K562 (cell line): ENCODE data around the gene FGFRL1. TPM values are rescaled to one million over a fixed set of nuclear protein-coding genes. Genes with fewer than 3 reads are reported as not detected.

Experiments
- ATAC-seq: fragments of 200-7000 bp; cut with Tn5 transposase; 3 replicates; pipeline ENCODE4 v1.9.1; 2020; ENCODE audit warnings: moderate library complexity
- BruUV-seq: library from RNA; stranded (reverse); fragments of 400-500 nt; replicated peaks from 2 replicates; lab custom pipeline; 2021; lab: Mats Ljungman, UMichigan
- CTCF ChIA-PET: fragments of 300-600 bp; formaldehyde crosslinking; extraction: SDS; loops from one replicate; lab custom pipeline; 2021; ENCODE audit warnings: low intra/inter-chr PET ratio; lab: Yijun Ruan, JAX
- POLR2A ChIA-PET: fragments of 300-600, 350-650 bp; sonication (Branson Sonifier 250); formaldehyde crosslinking; extraction: SDS; loops from one replicate; lab custom pipeline; 2021; ENCODE audit warnings: antibody characterized with exemption, inconsistent platforms; lab: Yijun Ruan, JAX
- DNase-seq, 4 experiments: peaks; one replicate each; pipeline versions ENCODE4 v3.0.0 to v3.0.0-alpha.2; 2011 to 2018; ENCODE audit warnings: low spot score in 3 of 4, mixed read lengths in 3 of 4; ENCODE audit errors: extremely low read depth in 1 of 4
- FAIRE-seq: peaks from 2 replicates; lab custom pipeline; 2011; peaks lifted over from hg19 to GRCh38; lab: Jason Lieb, UNC
- H2AFZ ChIP-seq: 2 replicates; pipeline ENCODE4 v1.6.0; 2011; ENCODE audit warnings: low read depth, low read length, control low read depth, inconsistent platforms
- H3K27ac ChIP-seq: fragments of 200-600 bp; 3 replicates; pipeline ENCODE4 v1.8.0; 2011; ENCODE audit warnings: low read depth, mild to moderate bottlenecking, control low read depth, inconsistent platforms, low read length, moderate library complexity, mixed read lengths; ENCODE audit errors: extremely low read depth
- H3K27me3 ChIP-seq, 2 experiments: fragments of 300-600 bp in 1 of 2; 2 replicates in 1 of 2; 3 replicates in 1 of 2; pipeline versions ENCODE4 v1.6.0 to v1.8.0; 2011; ENCODE audit warnings: inconsistent platforms in 2 of 2, low read length in 2 of 2, mild to moderate bottlenecking in 1 of 2, mixed read lengths in 1 of 2, moderate library complexity in 1 of 2; ENCODE audit not compliant: control insufficient read depth in 2 of 2, insufficient read depth in 2 of 2
- H3K36me3 ChIP-seq: fragments of 300-600 bp; 3 replicates; pipeline ENCODE4 v1.8.0; 2011; ENCODE audit warnings: mild to moderate bottlenecking, low read length, inconsistent platforms; ENCODE audit not compliant: control insufficient read depth, insufficient read depth
- H3K4me1 ChIP-seq, 2 experiments: fragments of 200-600 bp in 1 of 2; replicated peaks in 1 of 2; 2 replicates in 1 of 2; 3 replicates in 1 of 2; pipeline versions ENCODE4 v1.5.1 to v1.8.0; 2011; ENCODE audit warnings: inconsistent platforms in 2 of 2, low read length in 2 of 2, mild to moderate bottlenecking in 1 of 2, mixed read lengths in 1 of 2, moderate library complexity in 1 of 2; ENCODE audit not compliant: control insufficient read depth in 2 of 2, insufficient read depth in 2 of 2
- H3K4me2 ChIP-seq: 2 replicates; pipeline ENCODE4 v1.6.1; 2011; ENCODE audit warnings: low read length, control low read depth, inconsistent platforms, mixed read lengths; ENCODE audit not compliant: insufficient read depth
- H3K4me3 ChIP-seq: fragments of 200-600 bp; sonication (generic), shearing (Covaris generic); 2 replicates; pipeline ENCODE4 v1.5.1; 2016; ENCODE audit warnings: control low read depth, inconsistent platforms
- H3K79me2 ChIP-seq: fragments of 200-600 bp; 3 replicates; pipeline ENCODE4 v1.8.0; 2011; ENCODE audit warnings: low read length, inconsistent platforms; ENCODE audit not compliant: control insufficient read depth, insufficient read depth
- H3K9ac ChIP-seq, 2 experiments: 2 replicates each; pipeline versions ENCODE4 v1.6.0 to v1.6.1; 2011; ENCODE audit warnings: low read depth in 2 of 2, low read length in 2 of 2, control low read depth in 1 of 2, inconsistent platforms in 1 of 2, mild to moderate bottlenecking in 1 of 2, mixed read lengths in 1 of 2; ENCODE audit not compliant: insufficient read depth in 1 of 2
- H3K9me1 ChIP-seq: one replicate; pipeline ENCODE4 v1.6.0; 2011; ENCODE audit warnings: inconsistent platforms, mild to moderate bottlenecking, low read length, moderate library complexity; ENCODE audit not compliant: control insufficient read depth, insufficient read depth
- H3K9me3 ChIP-seq: replicated peaks from 2 replicates; pipeline ENCODE4 v1.5.1; 2011; ENCODE audit warnings: low read depth, low read length, inconsistent platforms; ENCODE audit not compliant: control insufficient read depth, insufficient read depth
- H4K20me1 ChIP-seq: replicated peaks from 2 replicates; pipeline ENCODE4 v1.6.1; 2011; ENCODE audit warnings: low read length, inconsistent platforms, mixed read lengths; ENCODE audit not compliant: control insufficient read depth, insufficient read depth
- BCL6 ChIP-seq: fragments of 250-450 bp; sonication (Bioruptor Pico); IDR thresholded peaks from 2 replicates; pipeline ENCODE4 v1.4.0; 2020
- CTCF ChIP-seq, 3 experiments: IDR thresholded peaks in 2 of 3; conservative IDR thresholded peaks in 1 of 3; 2 replicates each; pipeline ENCODE4 v1.5.1; 2011 to 2012; ENCODE audit warnings: low read length in 3 of 3, mild to moderate bottlenecking in 3 of 3, control low read depth in 2 of 3, improper control_type of control experiment in 1 of 3, inconsistent platforms in 1 of 3, low read depth in 1 of 3, mixed read lengths in 1 of 3, moderate library complexity in 1 of 3; ENCODE audit not compliant: insufficient read depth in 2 of 3
- FOXA3 ChIP-seq, 2 experiments: fragments of 450-650 bp in 1 of 2; sonication (generic) in 1 of 2; formaldehyde crosslinking; IDR thresholded peaks in 1 of 2; conservative IDR thresholded peaks in 1 of 2; 2 replicates each; pipeline versions ENCODE4 v1.4.0 to v1.8.0; 2020 to 2022; ENCODE audit warnings: mild to moderate bottlenecking in 2 of 2, missing genetic modification reagents in 1 of 2
- FOXM1 ChIP-seq, 2 experiments: fragments of 450-650 bp in 1 of 2; sonication (generic) in 1 of 2; formaldehyde crosslinking in 1 of 2; IDR thresholded peaks; 2 replicates each; pipeline versions ENCODE4 v1.6.1 to v1.9.0; 2017 to 2022; ENCODE audit warnings: low read depth in 2 of 2, mild to moderate bottlenecking in 2 of 2, missing genetic modification reagents in 1 of 2, moderate library complexity in 1 of 2
- HNRNPLL ChIP-seq: fragments of 200-400 bp; formaldehyde crosslinking; IDR thresholded peaks from 2 replicates; pipeline ENCODE4 v1.6.1; 2017; ENCODE audit warnings: low read length, low read depth, mild to moderate bottlenecking; ENCODE audit not compliant: poor library complexity, severe bottlenecking
- ILK ChIP-seq: fragments of 450-650 bp; IDR thresholded peaks from 2 replicates; pipeline ENCODE4 v1.6.1; 2016; ENCODE audit warnings: missing genetic modification characterization, low read depth, mild to moderate bottlenecking, missing compliant biosample characterization, moderate library complexity, borderline replicate concordance
- NFYB ChIP-seq: IDR thresholded peaks from 2 replicates; pipeline ENCODE4 v1.6.1; 2011; ENCODE audit warnings: mild to moderate bottlenecking, moderate library complexity; ENCODE audit not compliant: insufficient read length; ENCODE audit errors: extremely low read depth
- RBM22 ChIP-seq: fragments of 200-400 bp; formaldehyde crosslinking; IDR thresholded peaks from 2 replicates; pipeline ENCODE4 v1.6.1; 2018; ENCODE audit warnings: low read length, low read depth; ENCODE audit not compliant: poor library complexity, severe bottlenecking
- TCF7 ChIP-seq: sonication (generic); IDR thresholded peaks from 2 replicates; pipeline ENCODE4 v1.6.1; 2016; ENCODE audit warnings: antibody characterized with exemption, borderline replicate concordance
- TEAD1 ChIP-seq, 2 experiments: fragments of 450-650 bp in 1 of 2; sonication (generic) in 1 of 2; formaldehyde crosslinking; IDR thresholded peaks; 2 replicates each; pipeline versions ENCODE4 v1.4.0 to v1.8.0; 2020 to 2022; ENCODE audit warnings: mild to moderate bottlenecking in 2 of 2, missing genetic modification reagents in 1 of 2
- TSHZ1 ChIP-seq: fragments of 250-450 bp; sonication (Bioruptor Pico); IDR thresholded peaks from 2 replicates; pipeline ENCODE4 v1.4.0; 2020; ENCODE audit warnings: mild to moderate bottlenecking, moderate library complexity
- USF2 ChIP-seq: sonication (generic); formaldehyde crosslinking; IDR thresholded peaks from 2 replicates; pipeline ENCODE4 v1.5.0; 2020; ENCODE audit warnings: missing genetic modification reagents
- ZNF316 ChIP-seq: fragments of 450-650 bp; IDR thresholded peaks from 2 replicates; pipeline ENCODE4 v1.6.1; 2016
- WGBS: fragments of 100-300 bp; shearing (Covaris generic); methylation state at CpG from one replicate; pipeline ENCODE4 v1.1.6; 2016; ENCODE audit warnings: low coverage, mixed read lengths; ENCODE audit not compliant: insufficient coverage; ENCODE audit errors: missing lambda C conversion rate; 5-methylcytosine and 5-hydroxymethylcytosine counted together
- in situ Hi-C: fragments of 300-500 bp; cut with MboI; formaldehyde crosslinking; loops from 4 replicates; pipeline ENCODE4 v1.15.0; 2018; ENCODE audit warnings: inconsistent platforms, mixed read lengths
- intact Hi-C: fragments of 100-400 bp; cut with micrococcal nuclease; formaldehyde crosslinking; loops from 2 replicates; pipeline ENCODE4 v1.14.2; 2022
- polyA plus RNA-seq, 8 experiments: library from polyadenylated mRNA; depleted of rRNA in 4 of 8; stranded (reverse) in 5 of 8; unstranded in 3 of 8; fragments of >200 nt; fragmentation: Nextera tagmentation in 2 of 8; fragmentation: Illumina TruSeq in 1 of 8; extraction: Ambion mirVana in 2 of 8; extraction: Trizol in 1 of 8; gene quantifications; 2 replicates each; pipeline versions ENCODE4 v1.2.1 to v1.2.3, GENCODE V29; 2011 to 2014; ENCODE audit warnings: inconsistent platforms in 1 of 8, missing spikeins in 1 of 8
- total RNA-seq, 7 experiments: library from RNA; depleted of rRNA in 6 of 7; stranded (reverse); fragments of >200 nt in 6 of 7; fragmentation: Illumina TruSeq in 2 of 7; extraction: Trizol in 2 of 7; gene quantifications; 2 replicates each; pipeline versions ENCODE4 v1.2.1 to v1.2.3, GENCODE V29; 2011 to 2021; ENCODE audit warnings: low replicate concordance in 1 of 7
- TF ChIP-seq, protein P1 (sequence below): fragments of 450-650 bp; formaldehyde crosslinking; IDR thresholded peaks from 2 replicates; pipeline ENCODE4 v1.4.0; 2022; ENCODE audit warnings: missing genetic modification characterization

The FGFRL1 gene
- total and polyA plus RNA-seq, 9 of the 15 experiments (the other 6 are each of a cell fraction or from before 2014, with no cell fraction given): 0.34 to 49.9 (median 14.6) TPM

DNA sequence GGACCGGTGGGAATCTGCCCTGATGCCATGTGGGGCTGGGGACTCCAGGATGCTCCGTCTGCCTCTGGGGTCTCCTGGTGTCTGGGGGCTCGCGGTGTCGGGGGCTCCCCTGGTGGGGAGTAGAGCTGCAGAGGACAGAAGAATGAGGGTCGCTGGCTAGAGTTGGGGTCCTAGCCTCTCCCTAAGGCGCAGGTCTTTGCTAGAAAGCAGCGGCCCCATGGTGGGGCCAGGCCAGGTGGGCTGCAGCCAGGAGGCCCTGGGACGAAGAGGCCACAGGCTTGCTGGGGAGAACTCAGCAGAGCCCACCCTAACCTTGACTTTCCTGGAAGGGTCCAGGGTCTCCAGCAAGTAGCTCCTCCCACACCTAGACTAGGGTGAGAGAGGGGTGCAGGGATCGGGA, 21.4 kb downstream of the FGFRL1 start:
- Histone ChIP-seq H3K27me3 (0 out of 5 replicates have a peak, but pooled peaks cover 0 to 6% of the 10 kb centered on the region in 2 experiments), H3K9ac (no peak overlapping the region; a peak in 1 of 4 replicates)
- TF ChIP-seq, protein P1, sequence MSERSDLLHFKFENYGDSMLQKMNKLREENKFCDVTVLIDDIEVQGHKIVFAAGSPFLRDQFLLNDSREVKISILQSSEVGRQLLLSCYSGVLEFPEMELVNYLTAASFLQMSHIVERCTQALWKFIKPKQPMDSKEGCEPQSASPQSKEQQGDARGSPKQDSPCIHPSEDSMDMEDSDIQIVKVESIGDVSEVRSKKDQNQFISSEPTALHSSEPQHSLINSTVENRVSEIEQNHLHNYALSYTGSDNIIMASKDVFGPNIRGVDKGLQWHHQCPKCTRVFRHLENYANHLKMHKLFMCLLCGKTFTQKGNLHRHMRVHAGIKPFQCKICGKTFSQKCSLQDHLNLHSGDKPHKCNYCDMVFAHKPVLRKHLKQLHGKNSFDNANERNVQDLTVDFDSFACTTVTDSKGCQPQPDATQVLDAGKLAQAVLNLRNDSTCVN (CRISPR knock-in tag): no peak
- TF ChIP-seq FOXA3 (CRISPR knock-in tag; conservative IDR thresholded peaks at IDR 0.05 in 1 of 2, IDR thresholded peaks at IDR 0.05 in 1 of 2) (no peak), TSHZ1 (no peak), NFYB (no peak), ILK (tag) (no peak), TCF7 (no peak), TEAD1 (CRISPR knock-in tag; IDR thresholded peaks at IDR 0.05) (no peak), USF2 (CRISPR knock-in tag) (no peak), FOXM1 (IDR thresholded peaks at IDR 0.05; ENCODE audit: low read depth) (no peak), FOXM1 (CRISPR knock-in tag; IDR thresholded peaks at IDR 0.05; ENCODE audit: low read depth) (no peak), BCL6 (CRISPR knock-in tag) (no peak), ZNF316 (no peak), CTCF (IDR thresholded peaks at IDR 0.05 in 2 of 3, conservative IDR thresholded peaks at IDR 0.05 in 1 of 3; ENCODE audit: insufficient read depth in 2 of 3, low read depth in 1 of 3, low read length in 3 of 3) (no peak), HNRNPLL (no peak), RBM22 (no peak)

More for the DNA sequence above, 21.4 kb downstream of the FGFRL1 start:
- in situ Hi-C loops: no loop called here
- WGBS: 14% methylated on average over 10 of the region's 10 CpGs
- Histone ChIP-seq H3K79me2 (no peaks in the 10 kb centered on the region), H2AFZ (no peak overlapping the region), H3K36me3 (no peaks in the 10 kb centered on the region), H3K4me1 (peaks cover 3 to 93% of the 10 kb centered on the region in 2 experiments; a peak in 4 of 5 replicates), H3K9me3 (no peaks in the 10 kb centered on the region), H3K9me1 (no peaks in the 10 kb centered on the region), H3K27ac (no peak overlapping the region), H3K4me3 (no peak overlapping the region), H3K4me2 (no peak overlapping the region), H4K20me1 (no peaks in the 10 kb centered on the region)
- no peak for FAIRE-seq
- intact Hi-C loops: no loop called here
- ChIA-PET POLR2A (interaction anchor here (0.7 kb wide), 1 partner anchor 23 kb away, joined by 3 read pairs; no protein-coding TSS in a partner anchor), CTCF (no interaction called here)
- no TSS peak for BruUV-seq
- no peak for ATAC-seq
- no peak for DNase-seq
